NCI-H2227 treated with DMSO at 0.1 percent for 48 hours (cell line): ENCODE measurements around the gene GLO1.

Experiments used
- DNase-seq: peaks from one replicate; lab custom pipeline; 2025; lab: John Stamatoyannopoulos, UW

GLO1 gene

GRCh38 chr6:38702558-38703397 is at the start of gene GLO1:
Gene GLO1 (minus strand): TSS chr6:38703145. CDS start chr6:38703054, 91 bp downstream.
- DNase-seq: peak; percentile 95

DNA sequence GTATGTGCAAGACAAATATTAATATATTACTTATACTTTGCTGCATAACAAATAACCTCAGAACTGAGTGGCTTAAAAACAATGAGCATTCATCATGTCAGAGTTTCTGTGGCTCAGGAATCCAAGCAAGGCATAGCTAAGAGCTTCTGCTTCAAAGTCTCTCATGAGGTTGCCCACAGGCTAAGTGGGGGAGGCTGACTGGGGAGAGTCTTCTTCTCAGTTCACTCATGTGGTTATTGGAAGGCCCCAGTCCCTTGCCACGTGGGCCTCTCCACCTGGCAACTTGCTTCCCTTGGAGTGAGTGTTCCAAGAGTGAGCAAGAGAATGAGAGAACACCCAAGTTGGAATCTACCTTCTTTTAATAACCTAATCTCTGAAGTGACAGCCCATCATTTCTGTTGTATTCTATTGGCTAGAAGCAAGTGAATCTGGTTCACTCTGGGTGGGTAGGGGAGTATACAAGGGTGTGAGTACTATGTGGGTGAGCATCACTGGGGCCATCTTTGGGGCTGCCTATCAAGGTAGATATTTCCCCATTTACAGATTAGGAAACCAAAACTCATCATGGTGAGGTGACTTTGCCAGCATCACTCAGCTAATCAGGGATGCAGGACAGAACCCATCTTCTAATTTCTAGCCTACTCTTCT is 48.1 kb upstream of the GLO1 start:
- no peak for DNase-seq

- no peak for DNase-seq
Observed at GRCh38 chr6:38749473-38749872, 46.5 kb upstream of the GLO1 start.

DNA sequence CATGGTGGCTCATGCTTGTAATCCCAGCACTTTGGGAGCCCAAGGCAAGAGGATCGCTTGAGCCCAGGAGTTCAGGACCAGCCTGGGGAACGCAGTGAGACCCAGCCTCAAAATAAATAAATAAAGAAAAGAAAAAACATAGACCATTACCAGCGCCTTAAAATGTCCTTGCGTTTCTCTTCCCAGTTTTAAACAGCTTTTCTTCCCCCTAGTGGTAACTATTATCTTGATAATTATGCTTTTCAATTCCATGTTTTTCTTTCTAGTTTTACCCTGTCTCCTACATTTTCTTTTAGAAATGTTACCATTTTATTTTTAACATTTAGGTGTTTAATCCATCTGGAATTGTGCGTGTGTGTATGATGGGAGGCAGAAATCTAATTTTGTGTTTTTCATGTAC is 36.6 kb upstream of the GLO1 start:
- no peak for DNase-seq

DNA sequence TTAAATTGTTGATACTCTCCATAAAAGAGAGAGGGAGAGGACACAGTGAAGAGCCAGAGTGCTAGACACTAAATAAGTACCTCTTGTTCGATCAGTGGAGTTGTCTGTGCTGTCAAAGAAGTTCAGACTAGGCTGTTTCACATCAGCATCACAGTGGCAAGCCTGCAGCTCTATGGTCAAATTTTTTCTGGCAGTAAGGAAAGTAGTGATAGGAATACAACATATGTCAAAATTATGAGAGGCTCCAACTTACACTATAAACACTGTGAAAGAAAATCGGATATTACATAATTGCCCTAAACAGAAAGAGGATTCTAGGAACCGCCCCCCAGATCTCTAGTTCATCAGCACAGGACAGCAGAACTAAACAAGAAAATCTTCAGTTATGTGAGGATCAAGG is 35.3 kb upstream of the GLO1 start:
- DNase-seq: no peak

GRCh38 chr6:38736951-38737350 is 34.0 kb upstream of the GLO1 start:
- DNase-seq: no peak

GRCh38 chr6:38730140-38730862 is 27.4 kb upstream of the GLO1 start:
- no peak for DNase-seq

- DNase-seq: no peak
Observed at GRCh38 chr6:38728203-38728602, 25.3 kb upstream of the GLO1 start.

DNA sequence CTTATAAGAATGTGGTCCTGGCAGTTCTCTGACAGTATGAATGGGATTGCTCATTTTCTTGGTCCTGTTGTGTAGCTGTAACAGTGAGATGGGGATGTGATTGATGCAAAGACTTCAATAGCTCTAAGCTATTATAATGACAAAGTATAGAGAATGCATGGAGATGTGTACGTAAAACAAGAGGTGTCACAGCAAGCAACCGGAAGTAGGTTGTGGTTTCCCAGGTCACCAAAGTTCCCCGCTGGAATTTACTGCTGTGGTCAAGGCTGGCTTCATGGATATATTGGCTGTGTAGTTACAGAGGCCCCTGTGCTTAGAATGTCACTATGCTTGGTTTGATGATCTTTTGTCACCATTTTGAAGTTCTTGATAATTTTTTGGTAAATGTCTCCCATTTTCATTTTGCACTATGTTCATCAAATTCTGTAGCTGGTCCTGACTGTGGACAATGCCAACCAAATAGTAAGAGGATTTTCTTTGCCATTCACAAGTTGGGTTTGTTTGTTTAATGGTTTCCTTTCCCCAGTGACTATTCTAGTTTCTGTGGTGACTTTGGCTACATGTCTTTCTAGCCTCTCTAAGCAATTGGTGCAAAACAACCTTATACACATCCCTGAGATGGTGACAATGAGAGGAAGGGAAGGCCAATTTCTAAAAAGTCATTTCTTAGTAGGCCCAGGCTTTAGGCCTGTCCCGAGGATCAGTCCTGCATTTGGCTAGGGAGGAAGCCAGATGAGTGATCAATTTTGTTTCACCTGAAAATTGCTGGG is 22.7 kb upstream of the GLO1 start:
- no peak for DNase-seq

GRCh38 chr6:38724343-38724742 is 21.4 kb upstream of the GLO1 start:
- DNase-seq: no peak

DNA sequence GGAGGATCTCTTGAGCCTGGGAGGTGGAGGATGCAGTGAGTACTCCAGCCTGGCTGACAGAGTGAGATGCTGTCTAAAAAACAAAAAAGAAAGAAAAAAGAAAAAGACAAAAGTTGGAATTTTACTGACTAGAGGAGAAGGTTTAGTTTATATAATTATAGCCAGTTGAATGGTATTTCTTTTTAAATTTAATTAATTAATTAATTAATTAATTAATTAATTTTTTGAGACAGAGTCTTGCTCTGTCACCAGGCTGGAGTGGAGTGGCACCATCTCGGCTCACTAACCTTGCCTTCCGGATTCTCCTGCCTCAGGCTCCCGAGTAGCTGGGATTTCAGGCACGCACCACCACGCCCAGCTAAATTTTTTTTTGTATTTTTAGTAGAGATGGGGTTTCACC is 20.8 kb upstream of the GLO1 start:
- no peak for DNase-seq

DNA sequence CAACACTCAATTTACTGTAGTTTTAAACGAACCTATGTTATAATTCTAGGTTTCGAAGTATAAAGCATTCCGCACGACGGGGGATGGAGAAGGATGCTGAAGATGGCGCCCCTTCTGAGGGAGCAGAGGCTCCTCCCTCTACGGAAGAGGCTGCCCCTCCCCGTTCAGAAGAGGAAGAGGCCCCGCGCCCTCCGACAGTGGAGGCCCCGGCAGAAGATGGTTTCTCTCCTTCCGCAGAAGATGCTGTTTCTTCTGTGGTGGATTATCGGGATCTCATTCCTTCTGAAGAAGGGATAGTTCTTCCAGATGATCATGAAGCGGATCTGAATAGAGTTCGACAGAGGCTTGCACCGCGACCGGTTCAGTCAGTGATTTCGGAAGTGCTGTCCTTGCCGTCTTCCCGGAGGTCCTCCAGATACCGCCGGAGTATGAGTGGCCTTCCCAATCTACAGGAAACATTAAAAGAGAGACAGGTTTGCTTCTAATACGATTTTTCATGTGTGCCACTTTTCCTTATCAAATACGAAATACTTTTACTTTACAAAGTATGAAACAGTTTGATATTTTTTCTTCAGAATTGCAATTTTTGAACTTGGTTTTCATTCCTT is 19.9 kb upstream of the GLO1 start:
- no peak for DNase-seq

- DNase-seq: no peak
Observed at GRCh38 chr6:38722038-38722437, 19.1 kb upstream of the GLO1 start.

- no peak for DNase-seq
Observed at GRCh38 chr6:38720295-38720694, 17.4 kb upstream of the GLO1 start.

DNA sequence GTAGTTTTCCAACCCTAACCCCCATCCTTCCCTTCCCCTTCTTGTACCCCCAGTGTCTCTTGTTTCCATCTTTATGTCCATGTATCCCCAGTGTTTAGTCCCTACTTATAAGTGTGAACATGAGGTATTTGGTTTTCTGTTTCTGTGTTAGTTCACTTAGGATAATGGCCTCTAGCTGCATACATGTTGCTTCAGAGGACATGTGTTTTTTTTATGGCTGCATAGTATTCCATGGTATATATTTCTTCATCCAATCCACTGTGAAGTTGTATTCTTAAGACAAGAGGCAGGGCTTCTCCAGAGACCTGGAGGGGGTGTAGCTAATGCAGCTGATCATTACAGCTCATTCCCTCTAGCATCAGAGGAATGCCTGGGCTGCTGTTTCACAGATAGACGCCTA is 16.4 kb upstream of the GLO1 start:
- no peak for DNase-seq

- no peak for DNase-seq
Observed at GRCh38 chr6:38716825-38717224, 13.9 kb upstream of the GLO1 start.

- no peak for DNase-seq
Observed at GRCh38 chr6:38715016-38715689, 12.2 kb upstream of the GLO1 start, which contains the start of gene DNAH8. Gene DNAH8 (plus strand): TSS chr6:38715311. CDS start chr6:38722810, 7,499 bp downstream.

DNA sequence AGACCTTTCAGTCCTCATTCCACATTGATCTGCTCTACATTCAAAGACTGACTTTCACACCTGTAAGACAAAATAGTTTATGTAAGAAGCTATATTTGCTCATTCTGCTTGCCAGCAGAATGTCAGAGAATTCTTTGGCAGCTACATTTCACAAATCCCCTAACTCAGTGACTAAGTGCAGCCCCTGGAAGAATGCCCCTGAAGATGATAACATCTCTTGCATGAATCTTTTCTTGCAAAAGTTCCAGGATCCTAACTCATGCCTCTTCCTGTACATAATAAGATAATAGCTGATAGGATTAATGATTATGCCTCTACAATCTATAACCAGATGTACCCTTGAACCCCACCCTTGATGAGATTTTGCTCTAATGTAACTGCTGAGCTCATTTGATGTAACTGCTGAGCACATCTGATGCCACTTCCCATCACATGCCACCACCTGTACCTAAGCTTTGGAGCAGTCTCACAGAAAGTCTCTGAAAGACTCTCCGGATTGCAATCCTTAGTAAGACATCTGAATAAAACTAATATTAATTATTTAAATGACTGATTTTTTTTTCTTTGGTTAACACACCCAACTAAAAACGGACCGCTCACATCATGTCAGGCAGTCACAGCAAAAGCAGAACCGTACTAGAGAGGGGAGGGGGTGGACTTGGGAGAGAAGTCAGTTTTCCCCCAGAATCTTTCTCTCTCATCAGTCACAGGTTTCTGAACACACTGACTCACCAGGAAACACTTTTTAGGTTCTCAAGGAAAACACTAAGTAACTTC is 11.5 kb upstream of the GLO1 start:
- DNase-seq: no peak

DNA sequence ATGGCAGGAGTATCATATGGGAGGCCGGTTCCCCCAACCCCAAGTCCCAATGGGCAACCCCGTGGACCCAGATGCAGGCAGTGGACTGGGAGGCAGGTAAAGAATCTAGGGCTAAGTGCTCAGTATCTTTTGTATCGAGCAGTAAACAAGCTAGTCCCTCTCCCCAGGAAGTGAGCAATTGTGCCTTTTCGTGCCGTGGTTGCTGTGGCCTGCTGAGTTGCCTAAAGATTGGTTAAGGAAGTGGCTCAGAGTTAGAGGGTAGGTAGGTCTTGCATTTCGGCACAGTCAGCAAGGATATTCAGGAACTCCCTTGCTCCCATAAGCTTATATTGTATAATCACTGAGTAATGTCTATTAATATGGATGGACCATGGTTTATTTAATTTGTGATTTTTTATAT is 10.9 kb upstream of the GLO1 start:
- no peak for DNase-seq

DNA sequence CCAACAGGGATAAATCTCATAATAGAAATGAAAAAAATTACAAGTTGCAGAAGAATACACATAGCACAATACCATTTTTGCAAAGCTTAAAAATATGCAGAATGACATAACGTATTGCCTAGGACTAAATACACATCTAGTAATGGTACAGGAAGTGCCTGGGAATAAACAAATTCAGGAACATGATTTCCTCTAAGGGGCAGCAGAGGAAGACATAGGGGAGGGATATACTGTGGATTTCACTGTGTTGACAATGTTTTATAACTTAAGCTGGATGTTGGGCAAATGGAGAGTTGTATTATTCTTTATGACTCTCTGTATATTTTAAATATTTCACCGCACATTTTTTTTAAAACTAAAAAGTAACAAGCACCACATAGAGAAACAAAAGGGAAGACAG is 5.6 kb upstream of the GLO1 start:
- DNase-seq: no peak
